NCI-H82 treated with DMSO at 0.1 percent for 48 hours (cell line): ENCODE data around the gene EPS15.
"Not testable (repeated sequence)": the region's sequence is repeated elsewhere in the genome, so short reads cannot be mapped to it uniquely, and the experiment has no call there.

Experiments used
- DNase-seq: peaks from one replicate; lab custom pipeline; 2025; ENCODE audit not compliant: unreplicated experiment; lab: John Stamatoyannopoulos, UW

EPS15 gene

GRCh38 chr1:51390641-51391040 is 128.4 kb downstream of the EPS15 start:
- not testable (repeated sequence) for DNase-seq

- not testable (repeated sequence) for DNase-seq
Observed at GRCh38 chr1:51387288-51387687, 131.8 kb downstream of the EPS15 start.

DNA sequence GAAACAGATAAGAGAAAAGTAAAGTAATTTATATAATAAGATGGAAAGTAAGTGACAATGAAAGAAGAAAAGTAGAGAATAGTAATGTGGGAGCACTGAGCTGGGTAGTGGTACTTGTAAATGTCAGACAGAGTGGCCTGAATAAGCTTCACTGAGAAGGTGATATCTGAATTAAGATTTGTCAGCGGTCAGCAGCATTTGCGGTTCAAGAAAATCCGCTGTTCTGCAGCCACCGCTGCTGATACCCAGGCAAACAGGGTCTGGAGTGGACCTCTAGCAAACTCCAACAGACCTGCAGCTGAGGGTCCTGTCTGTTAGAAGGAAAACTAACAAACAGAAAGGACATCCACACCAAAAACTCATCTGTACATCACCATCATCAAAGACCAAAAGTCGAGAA is 132.8 kb downstream of the EPS15 start:
- DNase-seq, result not testable (repeated sequence)

DNA sequence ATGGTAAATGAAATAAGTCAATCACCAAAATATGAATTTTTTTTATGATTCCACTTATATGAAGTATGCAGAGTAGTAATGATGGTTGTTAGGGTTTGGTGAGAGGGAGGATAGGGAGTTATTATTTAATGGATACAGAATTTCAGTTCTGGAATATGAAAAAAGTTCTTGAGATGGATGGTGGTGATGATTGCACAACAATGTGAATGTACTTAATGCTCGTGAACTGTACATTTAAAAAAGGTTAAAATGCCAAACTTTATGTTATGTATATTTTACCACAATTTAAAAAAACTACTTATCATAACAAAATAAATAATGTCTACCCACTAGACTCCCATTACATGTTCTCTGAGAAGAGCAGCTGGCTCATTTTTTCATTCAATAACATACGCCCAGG is 133.3 kb downstream of the EPS15 start:
- no peak for DNase-seq

DNA sequence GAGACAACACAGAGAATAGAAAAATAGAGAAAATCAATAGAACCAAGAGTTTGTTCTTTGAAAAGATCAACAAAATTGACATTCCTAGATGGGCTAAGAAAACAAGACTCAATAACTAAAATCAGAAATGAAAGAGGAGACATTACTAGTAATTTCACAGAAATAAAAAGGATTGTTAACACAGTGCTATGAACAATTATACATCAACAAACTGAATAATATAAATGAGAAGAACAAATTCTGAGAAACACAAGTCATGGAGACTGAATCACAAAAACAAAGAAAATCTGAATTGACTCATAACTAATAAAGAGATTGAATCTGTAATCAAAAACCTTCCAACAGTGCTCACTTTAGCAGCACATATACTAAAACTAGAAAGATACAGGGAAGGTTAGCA is 137.1 kb downstream of the EPS15 start:
- no peak for DNase-seq

DNA sequence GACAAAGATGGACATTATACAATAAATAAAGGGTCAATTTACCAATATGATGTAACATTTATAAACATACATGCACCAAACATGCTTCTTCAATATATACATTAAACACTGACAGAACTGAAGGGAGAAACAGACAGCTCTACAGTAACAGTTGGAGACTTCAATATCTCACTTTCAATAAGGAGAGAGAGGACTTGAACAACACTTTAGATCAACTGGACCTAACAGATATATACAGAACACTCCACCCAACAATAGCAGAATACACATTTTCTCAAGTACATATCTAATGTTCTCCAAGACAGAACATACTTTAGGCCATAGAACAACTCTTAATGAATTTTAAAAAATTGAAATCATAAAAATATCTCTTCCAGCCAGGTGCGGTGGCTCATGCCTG is 138.1 kb downstream of the EPS15 start:
- no peak for DNase-seq

DNA sequence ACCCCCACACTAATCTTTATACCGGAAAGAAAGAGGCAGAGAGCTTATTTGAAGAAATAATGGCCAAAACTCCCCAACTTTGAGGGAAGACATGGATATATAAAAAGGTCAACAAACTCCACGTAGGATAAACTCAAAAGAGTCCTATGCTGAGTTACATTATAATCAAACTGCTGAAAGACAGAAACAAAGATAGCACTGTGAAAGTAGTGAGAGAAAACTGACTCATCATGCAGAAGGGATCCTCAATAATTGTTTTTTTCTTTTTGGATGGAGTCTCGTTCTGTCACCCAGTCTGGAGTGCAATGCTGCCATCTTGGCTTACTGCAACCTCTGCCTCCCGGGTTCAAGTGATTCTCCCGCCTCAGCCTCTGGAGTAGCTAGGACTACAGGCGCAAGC is 140.2 kb downstream of the EPS15 start:
- DNase-seq, result no peak

DNA sequence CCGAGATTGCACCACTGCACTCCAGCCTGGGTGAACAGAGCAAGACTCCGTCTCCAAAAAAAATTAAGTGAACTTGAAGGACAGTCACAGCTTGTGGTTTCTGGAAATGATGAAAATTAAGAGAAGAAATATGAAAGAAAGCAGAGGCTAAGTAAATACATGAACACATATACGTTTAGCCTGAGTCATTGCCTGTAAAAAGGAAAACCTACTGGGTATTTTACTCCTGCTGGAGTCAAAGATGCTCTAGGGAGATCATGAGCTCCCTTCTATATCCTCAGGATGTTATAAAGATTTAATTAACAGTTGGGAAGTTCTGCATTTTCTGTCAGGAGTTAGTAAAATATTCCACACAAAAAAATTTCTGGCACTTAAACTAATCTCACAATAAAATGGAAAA is 145.2 kb downstream of the EPS15 start:
- no peak for DNase-seq

DNA sequence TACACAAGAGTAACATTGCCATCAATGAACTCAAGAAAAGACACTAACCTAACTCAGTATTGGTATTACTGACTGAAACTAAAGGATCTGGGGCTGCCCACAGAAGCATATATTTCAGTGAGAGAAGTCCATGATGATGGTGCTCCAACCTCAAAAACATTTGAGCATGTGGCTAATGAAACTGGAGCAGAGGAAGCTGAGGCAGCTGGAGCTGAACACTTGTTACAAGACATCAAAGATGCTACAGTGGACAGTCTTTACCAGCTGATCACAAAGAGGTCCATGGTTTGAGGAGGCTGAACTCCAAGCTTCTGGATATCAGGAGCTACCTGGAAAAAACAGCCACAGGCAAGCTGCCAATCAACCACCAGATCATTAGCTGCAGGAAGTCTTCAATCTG is 146.5 kb downstream of the EPS15 start:
- no peak for DNase-seq

DNA sequence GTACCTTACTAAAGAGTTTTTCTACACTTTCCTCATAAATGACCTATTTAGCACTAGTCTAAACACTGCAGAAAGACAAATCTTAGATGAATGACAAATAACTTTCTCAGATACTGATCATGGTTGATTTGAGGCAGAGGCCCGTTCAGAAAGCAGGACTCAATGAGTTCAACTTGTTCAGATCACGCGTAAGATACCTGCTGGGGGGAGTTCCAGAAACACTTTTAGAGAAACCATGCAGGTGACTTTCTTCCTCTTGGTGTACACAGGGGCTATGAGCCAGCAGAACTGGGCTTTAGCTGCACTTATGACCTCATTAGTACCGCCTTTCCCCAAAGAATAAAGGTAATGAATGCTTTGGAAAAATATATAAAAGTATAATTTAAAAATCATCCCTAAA is 149.9 kb downstream of the EPS15 start:
- DNase-seq, result no peak

- no peak for DNase-seq
Observed at GRCh38 chr1:51365774-51366173, 153.3 kb downstream of the EPS15 start.

DNA sequence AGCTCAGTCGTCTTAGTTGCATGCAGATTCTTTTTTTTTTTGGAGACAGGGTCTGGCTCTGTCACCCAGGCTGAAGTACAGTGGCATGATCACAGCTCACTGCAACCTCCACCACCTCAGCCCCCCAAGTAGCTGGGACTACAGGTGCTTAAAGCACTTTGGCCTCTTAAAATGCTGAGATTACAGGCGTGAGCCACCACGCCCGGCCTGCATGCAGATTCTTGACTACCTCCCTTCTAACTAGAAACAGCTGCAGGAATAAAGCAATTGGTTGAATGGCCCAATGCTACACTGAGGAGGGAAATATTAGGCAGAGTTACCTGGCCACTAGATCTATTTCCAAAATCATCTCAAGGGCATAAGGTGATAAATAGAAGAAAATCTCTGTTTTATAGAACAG is 159.2 kb downstream of the EPS15 start:
- no peak for DNase-seq

DNA sequence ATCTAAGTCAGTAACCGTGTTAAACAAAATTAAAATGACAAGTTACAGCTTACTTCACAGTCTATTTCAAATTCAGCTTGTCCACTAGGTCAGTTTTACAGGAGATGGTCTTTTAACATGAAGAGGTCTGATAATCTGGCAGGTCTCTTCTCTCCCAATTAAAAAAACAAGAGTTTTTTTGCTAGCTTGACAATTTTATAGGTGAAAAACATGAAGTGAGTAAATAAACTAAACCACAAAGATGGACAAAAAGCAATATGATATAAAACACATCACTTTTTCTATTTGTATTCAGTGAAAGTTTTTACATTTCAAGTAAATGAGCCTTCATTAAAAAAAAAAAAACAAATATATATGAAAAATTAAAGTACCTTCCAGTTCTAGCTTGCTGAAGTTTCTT is 163.7 kb downstream of the EPS15 start:
- no peak for DNase-seq

GRCh38 chr1:51354416-51354815 is 164.7 kb downstream of the EPS15 start:
- DNase-seq, result no peak

- DNase-seq, result no peak
Observed at GRCh38 chr1:51351907-51352306, 167.2 kb downstream of the EPS15 start.

DNA sequence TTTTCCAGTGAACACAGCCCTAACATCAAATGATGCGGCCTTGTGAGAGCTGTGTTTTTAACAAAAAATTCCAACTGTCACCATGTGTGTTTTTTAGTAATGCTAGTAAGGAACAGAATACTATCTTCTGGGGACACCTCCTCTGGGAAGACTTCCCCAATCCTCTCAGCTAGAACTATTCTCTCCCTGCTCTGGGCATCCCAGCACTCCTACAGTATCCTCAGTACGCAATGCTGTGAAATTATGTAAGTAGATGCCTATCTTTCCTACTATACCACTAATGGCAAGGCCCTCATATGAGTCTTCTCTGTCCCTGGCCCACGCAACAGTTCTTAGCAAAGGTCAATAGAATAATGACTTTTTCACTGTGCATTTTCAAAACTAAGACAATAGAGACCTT is 169.2 kb downstream of the EPS15 start:
- DNase-seq, result no peak

- DNase-seq, result no peak
Observed at GRCh38 chr1:51348147-51348527, 170.9 kb downstream of the EPS15 start.

- DNase-seq, result no peak
Observed at GRCh38 chr1:51347398-51348146, 171.5 kb downstream of the EPS15 start.

- DNase-seq, result no peak
Observed at GRCh38 chr1:51346086-51346942, 172.8 kb downstream of the EPS15 start.

GRCh38 chr1:51345300-51345687 is 173.8 kb downstream of the EPS15 start:
- DNase-seq, result no peak

DNA sequence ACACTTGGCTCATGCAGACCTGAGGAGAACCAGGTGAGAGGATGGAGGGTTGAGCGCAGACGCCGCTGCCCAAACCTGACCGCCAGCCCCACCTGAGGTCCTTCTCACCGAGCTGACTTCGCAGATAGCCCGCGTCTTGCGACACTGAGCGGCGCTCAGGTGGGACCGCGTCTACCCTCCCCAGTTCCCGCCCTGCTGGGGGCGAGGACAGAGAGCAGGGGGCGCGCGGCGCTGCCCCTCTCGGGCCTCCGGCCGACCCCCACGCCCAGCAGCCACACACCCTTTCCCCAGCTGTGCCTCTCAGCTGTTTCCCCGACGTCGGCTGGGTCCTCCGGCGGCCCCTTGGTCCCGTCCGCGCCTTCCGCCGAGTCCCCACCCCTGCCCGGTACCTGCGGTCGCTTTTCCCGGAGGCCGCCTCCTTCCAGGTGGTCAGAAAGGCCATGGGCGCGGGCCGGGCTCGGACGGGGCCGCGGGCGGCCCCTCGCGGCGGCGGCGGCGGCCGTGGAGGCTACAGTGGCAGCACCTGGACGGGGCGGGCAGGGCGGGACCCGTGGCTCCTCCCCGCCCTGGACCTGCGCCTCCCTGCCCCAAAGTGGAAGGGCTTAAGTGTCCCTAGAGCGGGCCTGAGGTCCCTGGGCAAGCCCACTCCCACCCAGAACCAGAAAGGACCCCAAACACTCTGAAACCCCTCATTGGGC is 174.3 kb downstream of the EPS15 start:
- DNase-seq, result no peak

- no peak for DNase-seq
Observed at GRCh38 chr1:51344276-51344601, 174.8 kb downstream of the EPS15 start.
